GM21825 (cell line): Measurements from ENCODE around the gene TMEM63A.
"Not testable (repeated sequence)": the region's sequence is repeated elsewhere in the genome, so short reads cannot be mapped to it uniquely, and the experiment has no call there.

Experiments
- ATAC-seq: cut with Tn5 transposase; IDR thresholded peaks from one replicate; pipeline ENCODE4 v1.9.1; 2021; ENCODE audit warnings: mild to moderate bottlenecking, moderate library complexity; ENCODE audit not compliant: unreplicated experiment

TMEM63A gene

DNA sequence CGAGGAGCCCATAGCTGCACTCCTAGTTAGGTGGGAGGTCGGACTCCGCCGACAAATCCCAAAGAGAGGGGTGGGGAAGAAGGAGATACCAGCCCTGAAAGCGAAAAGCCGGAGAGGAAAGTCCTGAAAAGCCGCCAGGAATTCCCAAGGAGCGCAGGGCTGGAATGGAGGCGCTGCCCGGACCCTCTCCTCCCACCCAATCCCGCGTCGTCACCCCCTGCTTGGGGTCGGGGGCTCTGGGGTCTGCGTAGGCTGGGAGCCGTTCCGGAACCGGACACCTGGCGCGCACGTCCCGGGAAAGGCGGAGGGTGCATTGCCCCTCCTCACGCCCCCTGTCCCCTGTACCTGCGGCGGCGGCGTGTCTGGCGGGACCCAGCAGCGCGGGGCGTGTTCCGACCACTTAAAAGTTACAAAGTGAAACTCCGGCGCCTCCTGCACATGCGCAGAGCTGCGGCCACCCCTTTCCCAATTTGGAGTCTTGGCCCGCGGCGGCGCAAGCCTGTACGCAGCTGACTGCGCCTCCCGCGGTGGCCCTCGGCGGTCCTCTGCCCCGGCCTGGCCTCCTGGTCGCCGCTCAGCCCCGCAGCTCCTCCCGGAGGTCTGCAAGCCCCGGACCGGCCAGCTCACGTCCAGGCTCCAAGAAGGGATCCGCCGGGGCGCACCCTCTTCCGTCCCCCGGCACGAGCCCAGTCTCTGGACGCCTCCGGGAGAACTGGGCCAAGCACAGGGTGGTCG lies at the start of gene TMEM63A:
TMEM63A (minus strand) TSS at position 422 of the 735 bp plus-strand sequence. CDS start 4,800 bp downstream, outside the sequence.
- peak; percentile 64 for ATAC-seq

- ATAC-seq = no peak
Measured at GRCh38 chr1:225931270-225932136, 49.3 kb upstream of the TMEM63A start.

GRCh38 chr1:225930566-225930965 lies 48.4 kb upstream of the TMEM63A start:
- ATAC-seq = no peak

DNA sequence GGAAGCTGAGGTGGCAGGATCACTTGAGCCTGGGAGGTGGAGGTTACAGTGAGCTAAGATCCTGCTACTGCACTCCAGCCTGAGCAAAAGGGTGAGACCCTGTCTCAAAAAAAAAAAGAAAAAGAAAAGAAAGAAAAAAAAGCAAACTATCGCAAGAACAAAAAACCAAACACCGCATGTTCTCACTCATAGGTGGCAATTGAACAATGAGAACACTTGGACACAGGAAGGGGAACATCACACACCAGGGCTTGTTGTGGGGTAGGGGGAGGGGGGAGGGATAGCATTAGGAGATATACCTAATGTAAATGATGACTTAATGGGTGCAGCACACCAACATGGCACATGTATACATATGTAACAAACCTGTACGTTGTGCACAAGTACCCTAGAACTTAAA lies 47.3 kb upstream of the TMEM63A start:
- not testable (repeated sequence) for ATAC-seq

DNA sequence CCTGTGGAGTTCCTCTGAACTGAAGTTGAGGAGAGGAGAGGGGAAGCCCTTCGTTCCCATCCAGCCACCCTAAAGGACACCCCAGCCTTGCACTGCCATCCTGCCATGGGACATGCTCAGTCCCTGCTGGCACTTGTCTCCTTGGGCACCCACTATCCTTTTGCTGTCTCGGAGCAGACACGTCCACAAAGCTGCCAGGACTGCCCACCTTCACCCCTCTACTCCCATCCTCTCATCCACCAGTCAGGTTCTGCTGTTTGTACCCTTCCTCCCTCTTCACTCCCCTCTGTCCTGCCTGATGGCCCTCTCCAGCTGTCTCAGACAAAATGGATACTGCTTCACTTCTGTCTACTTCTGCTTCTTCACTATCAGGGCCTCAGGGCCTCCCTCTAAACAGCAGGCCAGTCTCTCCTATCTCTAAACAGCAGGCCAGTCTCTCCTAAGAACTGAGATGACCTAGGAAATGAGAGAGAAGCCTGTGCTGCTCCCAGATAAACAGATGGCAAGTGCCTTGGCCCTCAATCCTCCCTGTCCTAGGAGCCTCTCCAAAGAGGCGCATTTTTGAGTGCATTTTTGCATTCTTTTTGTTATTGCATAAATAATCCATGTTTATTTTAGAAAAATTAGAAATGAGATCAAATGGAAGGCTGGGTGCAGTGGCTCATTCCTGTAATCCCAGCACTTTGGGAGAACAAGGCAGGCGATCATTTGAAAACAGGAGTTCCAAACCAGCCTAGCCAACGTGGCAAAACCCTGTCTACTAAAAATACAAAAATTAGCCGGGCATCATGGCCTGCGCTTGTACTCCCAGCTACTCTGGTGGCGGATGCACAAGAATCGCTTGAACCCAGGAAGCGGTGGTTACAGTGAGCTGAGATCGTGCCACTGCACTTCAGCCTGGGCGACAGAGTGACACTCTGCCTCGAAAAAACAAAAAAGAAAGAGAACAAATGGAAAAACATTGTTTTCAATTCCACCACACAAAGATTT lies 46.3 kb upstream of the TMEM63A start:
- no peak for ATAC-seq

DNA sequence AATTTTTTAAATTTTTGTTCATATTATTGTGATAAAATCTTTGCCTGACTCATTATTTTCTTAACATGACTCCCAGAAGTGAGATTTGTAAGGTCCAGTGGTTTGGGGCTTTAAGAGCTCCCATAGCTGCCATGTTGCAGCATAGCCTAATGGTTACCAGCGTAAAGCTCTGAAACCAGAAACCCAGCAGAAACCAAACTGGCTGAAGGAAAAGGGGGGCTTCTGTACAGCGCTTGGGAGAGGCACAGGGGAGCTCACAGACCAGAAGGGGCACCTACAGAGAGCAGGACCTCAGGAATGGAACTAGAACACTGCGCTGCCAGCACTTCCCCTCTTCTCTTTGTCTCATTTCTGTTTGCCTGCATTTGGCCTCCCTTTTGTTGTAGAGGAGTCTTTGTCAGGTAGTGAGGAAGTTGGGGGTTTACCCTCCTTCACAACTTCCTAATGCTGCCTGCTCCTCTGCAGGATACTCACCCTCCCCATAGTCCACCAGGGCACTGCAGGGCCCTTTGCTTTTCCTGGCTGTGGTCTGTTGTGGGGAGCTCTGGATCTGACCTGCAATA lies 44.5 kb upstream of the TMEM63A start:
- ATAC-seq = no peak

- ATAC-seq = peak; percentile 99
Measured at GRCh38 chr1:225923692-225924555, 41.7 kb upstream of the TMEM63A start, which contains the start of gene PYCR2. Gene PYCR2, minus strand, starts transcription at chr1:225924250. Its CDS starts 140 bp downstream, at chr1:225924110.

GRCh38 chr1:225923381-225923691 lies 41.2 kb upstream of the TMEM63A start:
- no peak for ATAC-seq

DNA sequence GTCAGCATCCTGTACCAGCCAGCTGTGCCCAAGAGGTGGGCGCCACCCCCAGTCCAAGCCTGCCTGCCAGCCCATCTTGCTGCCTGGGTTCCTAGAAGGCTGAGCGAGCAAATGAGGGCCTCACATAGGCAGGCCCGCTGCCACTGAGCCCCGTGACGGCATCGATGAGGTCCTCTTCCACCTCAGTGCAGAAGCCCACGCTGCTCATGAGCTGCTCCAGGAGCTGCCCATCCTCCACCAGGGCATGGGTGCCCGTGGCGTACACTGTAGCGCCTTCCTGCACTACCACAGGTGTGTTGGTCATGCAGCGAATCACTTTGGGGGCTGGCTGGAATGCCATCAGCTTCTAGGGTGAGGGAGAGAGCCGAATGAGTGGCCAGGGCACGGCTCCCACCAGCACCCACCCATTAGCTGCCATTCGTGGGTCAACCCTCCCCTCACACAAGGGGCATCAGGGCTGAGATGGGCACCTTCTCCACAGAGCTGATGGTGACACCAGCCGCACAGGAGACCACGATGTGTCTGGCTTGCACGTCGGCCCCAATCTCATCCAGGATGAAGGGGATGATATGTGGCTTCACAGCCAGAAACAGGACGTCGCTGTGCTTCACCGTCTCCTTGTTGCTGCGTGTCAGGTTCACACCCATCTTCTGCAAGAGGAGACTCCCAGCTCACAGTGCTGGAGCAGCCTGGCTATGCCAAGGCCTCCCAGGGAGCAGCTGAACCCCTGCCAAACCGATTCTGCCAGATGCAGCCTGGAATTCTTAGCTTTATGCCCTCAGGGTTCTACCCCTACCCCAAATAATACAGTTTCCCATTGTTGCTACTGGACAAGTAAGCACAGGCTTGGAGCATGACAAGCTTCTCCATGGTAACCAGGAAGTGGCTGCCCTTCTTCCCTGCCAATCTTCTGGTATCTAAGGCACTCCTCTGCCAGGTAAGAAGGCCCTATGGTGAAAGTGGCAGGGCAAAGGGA lies 39.8 kb upstream of the TMEM63A start:
- ATAC-seq = no peak

DNA sequence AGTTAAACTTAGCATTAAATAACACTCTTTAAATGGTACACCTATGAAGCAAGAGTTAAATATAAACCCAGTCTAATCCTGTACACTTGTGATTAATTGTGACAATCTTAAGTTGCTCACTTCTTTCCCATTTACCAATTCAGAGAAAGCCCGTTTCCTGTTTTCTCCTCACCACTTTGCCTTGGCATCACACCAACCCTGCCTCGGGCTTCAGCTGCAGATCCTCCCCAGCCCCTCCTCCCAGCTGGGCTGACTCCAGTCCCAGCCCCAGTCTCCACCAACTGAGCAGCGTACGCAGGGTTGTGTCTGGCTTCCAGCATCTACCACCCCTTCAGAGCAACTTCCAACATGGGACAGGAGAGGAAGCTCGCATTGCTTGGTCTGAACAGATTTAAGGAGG lies 37.7 kb upstream of the TMEM63A start:
- no peak for ATAC-seq

- no peak for ATAC-seq
Measured at GRCh38 chr1:225918280-225918679, 36.1 kb upstream of the TMEM63A start.

DNA sequence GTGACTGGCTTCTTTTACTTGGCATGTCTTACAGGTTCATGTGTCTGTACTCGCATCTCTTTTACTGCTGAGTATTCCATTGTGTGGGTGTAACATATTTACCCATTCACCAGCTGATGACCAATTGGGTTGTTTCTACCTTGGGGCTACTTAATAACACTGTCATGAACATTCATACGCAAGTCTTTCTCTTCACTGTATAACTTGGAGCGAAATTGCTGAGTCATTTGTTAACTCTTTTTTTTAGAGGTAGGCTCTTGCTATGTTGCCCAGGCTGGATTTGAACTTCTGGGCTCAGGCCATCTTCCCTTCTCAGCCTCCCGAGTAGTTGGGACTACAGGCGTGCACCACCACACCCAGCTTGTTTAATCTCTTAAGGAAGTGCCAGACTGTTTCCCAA lies 35.4 kb upstream of the TMEM63A start:
- no peak for ATAC-seq

- ATAC-seq = no peak
Measured at GRCh38 chr1:225917101-225917500, 34.9 kb upstream of the TMEM63A start.

DNA sequence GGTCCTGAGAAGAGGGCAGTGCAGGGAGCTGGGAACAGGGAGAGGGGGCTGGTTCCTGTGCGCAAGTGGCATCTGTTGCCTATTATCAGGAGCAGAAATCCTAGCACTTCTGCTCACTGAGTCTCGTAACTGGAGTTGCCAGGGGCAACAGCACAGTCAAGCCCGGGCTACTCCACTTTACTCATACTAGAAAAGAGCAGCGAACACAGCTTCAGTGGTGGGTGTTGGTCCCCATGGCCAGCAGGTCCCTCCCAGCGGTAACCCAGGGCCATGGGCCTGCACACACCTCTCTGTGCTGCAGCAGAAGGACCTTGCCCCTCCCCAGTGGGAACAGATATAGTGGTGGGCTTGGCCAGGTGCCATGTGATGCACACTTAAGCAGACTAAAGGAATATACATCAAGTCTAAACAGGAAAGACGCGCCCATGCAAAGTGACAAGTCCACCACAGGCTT lies 33.4 kb upstream of the TMEM63A start:
- ATAC-seq = no peak

DNA sequence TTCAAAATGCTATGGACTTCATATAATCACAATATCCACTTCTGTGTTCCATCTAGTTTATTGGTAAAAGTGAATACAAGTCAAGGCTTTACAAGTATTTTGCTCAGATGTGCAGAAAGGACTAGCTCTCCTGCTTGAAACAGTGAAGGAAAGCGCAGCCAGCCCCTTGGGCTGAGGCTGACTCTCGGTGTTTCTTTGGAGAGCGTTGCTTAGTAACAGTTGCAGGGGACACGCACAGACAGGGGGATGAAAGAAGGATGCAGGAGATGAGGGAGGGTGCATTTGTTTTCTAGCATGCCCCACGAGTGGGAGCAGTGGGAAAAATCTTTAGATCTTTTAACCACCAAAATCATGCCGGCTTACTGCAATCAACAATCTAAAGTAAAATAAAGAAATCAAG lies 32.8 kb upstream of the TMEM63A start:
- ATAC-seq = no peak

- no peak for ATAC-seq
Measured at GRCh38 chr1:225914391-225914790, 32.2 kb upstream of the TMEM63A start.

DNA sequence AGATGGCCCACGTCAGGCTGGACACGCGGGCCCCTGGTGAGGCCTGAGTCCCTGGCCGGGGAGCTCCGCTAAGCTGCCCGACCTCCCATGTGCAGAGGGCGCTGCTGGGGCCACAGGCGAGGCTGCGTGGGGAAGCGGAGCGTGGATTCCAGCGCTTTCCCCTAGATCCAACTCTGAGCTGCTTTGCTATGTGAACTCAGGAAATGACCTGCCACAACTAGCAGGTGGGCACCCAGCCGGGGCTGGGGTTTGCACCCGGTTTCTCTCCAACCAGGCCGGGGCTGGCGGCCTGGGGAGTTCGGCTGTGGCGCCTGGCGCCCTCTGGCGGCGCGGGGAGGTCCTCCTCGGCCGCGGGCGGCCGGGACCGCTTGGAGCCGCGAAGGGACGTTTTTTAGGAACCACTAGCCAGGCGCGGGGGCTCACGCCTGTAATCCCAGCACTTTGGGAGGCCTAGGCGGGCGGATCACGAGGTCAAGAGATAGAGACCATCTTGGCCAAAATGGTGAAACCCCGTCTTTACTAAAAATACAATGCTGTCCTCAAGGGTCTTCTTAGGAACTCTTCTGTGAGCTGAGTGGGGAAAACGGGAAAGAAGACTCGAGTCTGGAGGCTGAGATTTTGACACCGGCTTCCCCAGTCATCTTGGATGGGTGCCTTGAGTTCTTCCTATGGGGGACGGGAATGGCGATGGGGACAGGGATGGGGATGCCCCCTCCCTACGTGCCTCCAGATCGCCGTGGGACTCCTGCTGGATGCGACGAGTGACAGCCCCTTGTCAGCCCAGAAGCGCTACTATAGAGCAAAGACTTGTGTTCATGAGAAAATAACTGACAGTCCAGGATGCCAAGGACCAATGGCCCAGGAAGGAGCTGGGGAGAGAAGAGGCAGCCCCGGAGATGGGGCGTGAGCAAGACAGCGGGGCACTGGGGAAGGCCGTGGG lies 29.3 kb upstream of the TMEM63A start:
- ATAC-seq = peak; percentile 59
